HG03520 (cell line): ENCODE measurements around the gene MAFG.

ENCODE experiments used
- ATAC-seq: cut with Tn5 transposase; IDR thresholded peaks from one replicate; pipeline ENCODE4 v1.9.1; 2021; ENCODE audit warnings: mild to moderate bottlenecking, moderate library complexity; ENCODE audit not compliant: unreplicated experiment

MAFG gene

GRCh38 chr17:81911277-81911961 lies 16.1 kb downstream of the MAFG start, which contains the start of gene PCYT2:
TSS of gene PCYT2 (minus strand) at chr17:81911399. CDS start at chr17:81911355, 44 bp downstream.
- ATAC-seq, result peak; percentile 71

- peak; percentile 34 for ATAC-seq
Measured at GRCh38 chr17:81910840-81911276, 16.7 kb downstream of the MAFG start.

- no peak for ATAC-seq
Measured at GRCh38 chr17:81909966-81910839, 17.3 kb downstream of the MAFG start.

GRCh38 chr17:81909231-81909630 lies 18.3 kb downstream of the MAFG start:
- ATAC-seq, result no peak

GRCh38 chr17:81908793-81909192 lies 18.7 kb downstream of the MAFG start:
- ATAC-seq, result no peak

DNA sequence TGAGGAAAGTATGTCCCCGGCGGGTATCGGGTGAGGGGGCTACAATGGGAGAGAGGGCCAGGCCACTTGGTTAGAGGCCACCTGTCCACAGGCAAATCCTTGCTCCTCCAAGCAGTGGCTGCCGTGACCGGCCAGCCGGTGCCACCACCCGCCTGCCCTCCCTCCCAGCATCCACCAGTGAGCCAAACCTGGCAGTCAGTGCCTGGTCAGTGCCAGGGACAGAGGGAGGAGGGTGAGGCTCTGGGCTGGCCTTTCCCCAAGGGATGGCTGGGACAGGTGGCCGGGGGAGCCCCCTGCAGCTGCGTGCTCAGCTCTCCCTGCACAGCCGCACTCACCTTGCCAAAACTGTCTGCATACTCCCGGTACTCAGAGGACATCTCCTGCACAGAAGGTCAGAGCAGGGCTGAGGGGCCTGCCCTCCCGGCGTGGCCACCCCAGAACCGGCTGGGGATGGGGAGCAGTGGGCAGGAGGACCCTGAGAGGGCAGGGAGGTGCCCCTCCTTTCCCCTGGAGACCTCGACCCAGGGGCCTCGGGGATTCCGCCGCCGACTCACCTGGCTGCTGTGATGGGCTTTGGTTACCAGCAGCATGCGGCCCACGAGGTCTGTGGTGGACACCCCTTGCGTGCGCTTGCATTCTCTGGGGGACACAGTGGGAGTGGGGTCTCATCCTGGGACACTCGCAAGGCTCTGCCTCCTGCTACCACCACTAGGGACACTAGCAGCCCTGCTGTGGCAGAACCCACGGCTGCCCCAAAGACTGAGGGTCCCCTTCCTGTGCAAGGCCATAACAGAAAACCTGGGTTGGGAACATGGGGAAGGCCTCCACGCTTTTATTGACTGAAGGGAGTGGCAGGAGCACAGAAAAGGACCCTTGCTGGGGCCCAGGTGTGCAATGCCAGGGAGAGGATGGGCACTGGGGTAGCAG lies 20.1 kb downstream of the MAFG start:
- ATAC-seq, result no peak

DNA sequence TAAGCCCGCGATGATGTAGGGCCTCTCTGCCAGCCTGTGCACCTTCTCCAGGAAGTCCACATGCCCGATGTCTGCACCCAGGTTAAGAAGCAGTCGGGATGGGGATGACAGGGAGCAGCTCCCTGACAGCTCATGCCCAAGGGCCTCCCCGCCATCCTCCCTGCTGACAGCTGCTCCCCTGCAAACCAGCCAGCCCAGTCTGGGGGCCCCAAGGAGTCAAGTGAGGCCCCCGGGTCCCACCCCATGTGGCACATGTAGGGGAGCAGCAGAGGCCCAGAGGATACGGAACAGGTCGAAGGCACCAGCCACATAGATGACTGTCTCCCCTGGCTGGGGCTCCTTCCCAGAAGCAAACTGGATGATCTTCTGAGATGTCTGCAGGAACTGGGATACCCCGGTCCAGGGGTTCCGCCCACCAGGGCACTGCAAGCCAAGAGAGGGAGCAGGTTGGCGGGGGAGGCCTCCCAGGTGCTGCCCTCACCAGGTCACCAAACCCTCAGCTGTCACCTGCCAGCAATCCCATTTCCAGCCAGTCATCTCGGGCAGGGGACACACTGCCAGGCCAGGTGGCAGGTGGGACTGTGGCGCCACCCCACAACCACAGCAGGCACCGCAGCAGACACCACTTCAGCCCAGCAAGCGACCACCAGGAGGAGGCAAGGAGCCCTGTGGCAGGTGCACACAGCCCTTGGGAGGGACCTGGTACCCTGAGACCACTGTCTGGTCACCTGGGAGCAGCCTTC lies 20.9 kb downstream of the MAFG start:
- ATAC-seq, result no peak

DNA sequence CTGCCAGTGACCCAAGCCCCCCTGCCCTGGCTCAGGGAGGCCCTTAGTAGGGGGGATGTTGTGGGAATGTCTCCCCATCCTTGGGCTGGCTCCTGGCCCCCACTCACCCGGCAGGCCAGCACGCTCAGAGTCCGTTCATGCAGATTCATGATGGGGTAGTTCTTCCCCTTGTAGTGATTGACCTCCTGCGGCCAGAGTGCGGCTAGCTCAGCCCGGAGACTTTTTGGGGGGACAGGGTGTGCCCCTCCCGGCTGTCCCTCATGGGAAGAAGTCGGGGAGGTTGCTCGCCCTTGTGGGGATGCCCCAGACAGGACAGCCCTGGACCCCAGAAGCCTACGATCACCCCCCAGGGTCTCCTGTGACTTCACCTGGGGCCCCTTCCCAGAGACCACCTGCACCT lies 21.5 kb downstream of the MAFG start:
- ATAC-seq, result no peak

DNA sequence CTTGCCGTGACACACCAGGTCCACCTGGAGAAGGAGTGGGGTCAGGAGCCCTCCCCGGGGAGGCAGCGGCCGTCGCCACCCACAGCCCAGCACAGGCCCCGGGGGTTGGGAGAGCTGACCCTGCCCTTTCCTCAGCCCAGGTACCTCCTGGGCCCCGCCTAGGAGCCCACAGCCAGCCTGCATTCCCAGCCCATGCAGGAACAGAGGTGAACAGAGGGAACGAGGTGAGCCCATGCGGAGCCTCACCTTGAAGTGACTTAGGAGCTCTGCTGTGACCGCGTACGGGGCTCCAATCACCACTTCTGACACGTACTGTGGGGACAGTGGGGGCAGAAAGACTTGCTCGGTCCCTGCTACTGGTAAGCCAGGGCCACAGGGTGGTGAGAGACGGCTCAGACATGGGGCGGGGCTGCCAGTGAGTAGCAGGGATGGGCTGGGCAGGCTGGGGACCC lies 22.1 kb downstream of the MAFG start:
- ATAC-seq, result no peak

- ATAC-seq, result no peak
Measured at GRCh38 chr17:81904600-81905423, 22.7 kb downstream of the MAFG start.

- ATAC-seq, result no peak
Measured at GRCh38 chr17:81903896-81904599, 23.5 kb downstream of the MAFG start.

- no peak for ATAC-seq
Measured at GRCh38 chr17:81903415-81903831, 24.1 kb downstream of the MAFG start.

DNA sequence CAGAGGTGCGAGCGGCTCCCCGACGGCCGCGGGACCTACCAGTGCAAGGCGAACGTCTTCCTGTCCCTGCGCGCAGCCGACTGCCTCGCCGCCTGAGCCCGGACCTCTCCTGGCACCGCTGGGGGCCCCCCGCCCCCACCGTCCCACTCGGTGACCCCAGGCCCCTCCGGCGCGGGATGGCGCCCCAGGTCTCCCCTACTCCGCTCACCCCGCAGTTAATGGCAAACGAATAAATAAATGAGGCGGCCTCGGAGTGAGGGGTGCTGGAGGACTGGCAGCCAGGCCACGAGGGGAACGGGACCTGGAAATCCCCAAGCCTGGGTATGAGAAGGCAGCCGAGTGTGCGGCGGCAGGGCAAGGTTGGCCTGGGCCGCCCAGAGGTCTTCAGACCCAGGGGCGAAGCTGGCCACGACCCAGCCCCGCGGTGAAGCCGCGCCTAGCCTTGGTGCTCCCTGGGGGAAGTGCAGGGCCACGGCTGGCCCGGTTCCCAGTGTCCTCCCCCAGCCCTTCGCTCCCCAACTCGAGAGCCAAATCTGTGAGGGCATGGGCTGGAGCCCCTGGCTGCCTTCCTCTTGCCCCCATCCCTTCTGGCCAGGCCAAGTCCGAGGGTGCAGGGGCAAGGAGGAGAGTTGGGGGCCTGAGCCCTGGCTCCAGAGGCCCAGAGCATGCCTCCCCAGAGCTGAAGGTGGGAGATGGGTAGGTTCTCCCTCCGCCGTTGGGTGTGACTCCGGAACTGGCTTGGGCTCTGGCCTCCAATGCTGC lies 24.7 kb downstream of the MAFG start:
- ATAC-seq, result no peak

GRCh38 chr17:81902023-81902652 lies 25.4 kb downstream of the MAFG start, which contains the start of gene NPB:
TSS of gene NPB (plus strand) at chr17:81902238. CDS start at chr17:81902278, 40 bp downstream.
- ATAC-seq, result no peak

- ATAC-seq, result no peak
Measured at GRCh38 chr17:81901167-81902022, 26.1 kb downstream of the MAFG start.

DNA sequence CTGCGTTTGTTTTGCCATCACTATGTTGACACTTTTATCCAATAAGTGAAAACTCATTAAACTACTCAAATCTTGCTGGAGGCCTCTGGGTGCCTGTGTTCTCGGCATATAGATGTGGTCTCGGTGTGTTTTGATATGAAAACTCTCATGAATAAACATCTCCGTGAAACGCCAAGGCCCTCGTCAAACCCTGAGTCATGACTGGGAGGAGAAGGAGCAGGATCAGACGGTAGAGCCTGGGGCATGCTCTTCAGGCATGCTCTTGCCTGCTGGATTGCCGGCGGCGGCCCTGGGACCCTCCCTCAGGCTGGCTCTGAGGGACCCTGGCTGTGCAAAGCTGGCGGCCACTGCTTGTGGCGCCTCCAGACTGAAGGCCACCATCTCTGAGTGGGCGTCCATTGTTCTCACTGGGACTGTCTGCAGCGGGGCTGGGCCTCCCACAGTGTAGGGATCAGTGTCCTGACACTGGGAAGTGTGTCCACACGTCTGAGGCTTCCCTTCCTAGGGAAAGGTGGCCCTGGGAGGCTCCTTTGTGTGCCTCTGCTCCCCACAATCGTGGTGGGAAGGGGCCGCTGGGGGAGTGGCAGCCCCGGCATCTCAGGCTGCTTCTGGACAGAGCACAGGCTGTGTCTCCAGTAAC lies 27.2 kb downstream of the MAFG start:
- ATAC-seq, result no peak
